ENCODE measurements around the gene TAPBP.
A peak's percentile ranks its signal among the peaks of the same experiment; 100 is the strongest.

The TAPBP gene

DNA sequence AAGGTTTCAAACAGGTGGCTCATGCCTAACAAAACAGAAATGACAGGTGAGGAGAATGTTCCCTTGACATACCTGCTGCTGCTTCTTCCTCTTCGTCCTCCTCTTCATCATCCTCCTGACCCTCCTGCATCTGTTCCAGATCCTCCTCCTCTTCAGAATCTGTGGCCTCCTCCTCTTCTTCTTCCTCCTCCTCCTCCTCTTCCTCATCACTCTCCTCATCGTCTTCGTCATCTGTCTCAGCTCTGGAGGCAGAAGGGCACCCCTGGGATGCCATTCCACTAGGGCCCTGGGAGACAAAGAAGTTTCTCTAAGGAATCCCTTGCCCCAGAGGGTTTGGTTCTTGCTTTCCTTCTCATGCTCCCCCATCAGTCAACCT, 6.0 kb upstream of the TAPBP start:
- DNase-seq (ENCODE audit: low spot score) = no peak

DNA sequence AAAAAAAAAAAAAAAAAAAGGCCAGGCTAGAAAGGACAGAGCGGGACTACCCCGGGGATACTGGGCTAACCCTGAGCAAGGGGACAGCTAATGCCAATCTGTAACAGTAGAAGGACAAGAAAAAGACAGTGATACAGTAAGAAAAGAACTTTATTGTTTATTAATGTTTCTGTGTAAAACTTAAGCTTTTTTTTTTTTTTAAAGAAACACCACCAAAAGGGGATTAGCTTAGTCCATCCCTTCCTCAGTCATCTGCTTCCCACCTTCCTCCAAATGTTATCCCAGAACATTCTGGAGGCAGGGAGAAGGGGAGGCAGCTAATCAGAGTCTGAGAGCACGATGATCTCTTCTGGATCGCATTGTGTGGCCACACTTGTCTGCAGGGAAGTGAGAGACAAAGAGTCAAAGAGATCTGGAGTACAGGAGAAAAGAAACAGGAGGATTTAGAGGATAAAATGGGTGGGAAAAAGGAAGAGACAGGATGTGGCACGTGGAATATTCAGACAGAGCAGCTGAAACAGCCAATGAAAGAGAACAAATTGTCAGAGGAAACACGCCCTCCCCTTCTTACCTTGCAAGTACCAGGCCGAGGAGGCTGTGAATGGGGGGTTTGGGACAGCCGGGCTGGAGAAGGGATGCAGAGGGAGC, 4.7 kb upstream of the TAPBP start:
- DNase-seq (ENCODE audit: low spot score) = no peak

GRCh38 chr6:33317669-33318425, 4.0 kb upstream of the TAPBP start, which contains the start of gene ZBTB22:
TSS of gene ZBTB22 (minus strand) at chr6:33317744. CDS start at chr6:33316916, 828 bp downstream.
- peak; percentile 98 for DNase-seq (ENCODE audit: low spot score)

GRCh38 chr6:33317419-33317668, 3.5 kb upstream of the TAPBP start:
- no peak for DNase-seq (ENCODE audit: low spot score)

GRCh38 chr6:33316603-33317418, 2.9 kb upstream of the TAPBP start:
- no peak for DNase-seq (ENCODE audit: low spot score)

- no peak for DNase-seq (ENCODE audit: low spot score)
Measured at GRCh38 chr6:33315793-33316602, 2.1 kb upstream of the TAPBP start.

DNA sequence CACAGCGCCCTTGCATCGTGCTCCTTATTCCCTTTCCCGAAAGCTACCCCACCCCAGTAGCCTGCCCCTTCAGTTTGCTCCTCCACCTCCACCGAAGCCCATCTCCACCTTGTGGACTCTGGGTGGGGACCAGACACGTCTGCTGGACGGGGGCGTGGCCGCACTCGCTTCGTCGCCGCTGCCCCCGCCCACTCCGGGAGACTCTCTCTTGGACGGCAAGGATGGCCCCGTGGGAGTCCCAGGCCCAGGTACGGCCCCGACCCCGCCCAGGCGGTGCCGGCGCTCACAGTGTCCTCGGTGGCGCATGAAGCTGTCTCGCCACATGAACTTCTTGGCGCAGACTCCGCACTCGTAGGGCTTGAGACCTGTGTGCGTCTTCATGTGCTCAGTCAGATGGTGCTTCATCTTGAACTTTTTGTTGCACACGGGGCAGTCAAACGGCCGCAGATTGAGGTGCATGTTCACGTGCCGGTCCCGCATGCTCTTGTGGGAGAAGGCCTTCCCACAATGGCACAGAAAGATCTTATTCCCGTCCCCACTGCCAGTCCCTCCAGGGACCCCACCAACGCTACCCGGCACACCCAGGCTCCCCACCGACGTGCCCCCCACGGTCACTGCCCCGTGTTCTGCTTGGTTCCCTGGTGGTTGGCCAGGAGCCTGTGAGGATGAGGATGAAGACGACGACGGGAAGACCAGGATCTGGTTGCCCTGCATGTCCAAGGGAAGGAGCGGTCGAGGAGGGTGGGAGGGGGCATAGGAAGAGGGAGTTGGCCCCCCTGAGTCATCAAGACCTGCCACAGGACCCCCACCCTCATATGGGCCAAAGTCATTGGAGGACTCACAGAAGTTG, 1.3 kb upstream of the TAPBP start:
- DNase-seq (ENCODE audit: low spot score) = no peak

DNA sequence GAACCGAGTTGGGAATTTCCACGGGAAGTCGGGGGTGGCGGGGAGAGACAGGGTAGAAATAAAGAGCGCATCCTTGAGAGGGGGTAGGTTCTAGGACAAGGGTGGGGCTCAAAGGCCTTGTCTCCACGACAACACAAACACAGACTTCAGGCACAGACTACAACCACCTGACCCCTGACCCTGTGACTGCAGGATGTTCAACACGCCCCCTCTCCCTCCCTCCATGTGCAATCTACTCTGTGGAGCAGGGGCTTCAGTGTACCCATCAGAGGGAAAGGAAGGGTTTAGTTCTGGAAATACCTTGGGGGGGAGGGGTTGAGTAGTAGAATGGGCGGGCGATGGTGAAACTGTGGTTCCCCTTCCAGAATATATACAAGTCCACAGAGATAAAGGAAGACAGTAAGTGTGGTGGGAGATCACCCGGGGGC, 651 bp upstream of the TAPBP start:
- DNase-seq (ENCODE audit: low spot score) = peak; percentile 91

DNA sequence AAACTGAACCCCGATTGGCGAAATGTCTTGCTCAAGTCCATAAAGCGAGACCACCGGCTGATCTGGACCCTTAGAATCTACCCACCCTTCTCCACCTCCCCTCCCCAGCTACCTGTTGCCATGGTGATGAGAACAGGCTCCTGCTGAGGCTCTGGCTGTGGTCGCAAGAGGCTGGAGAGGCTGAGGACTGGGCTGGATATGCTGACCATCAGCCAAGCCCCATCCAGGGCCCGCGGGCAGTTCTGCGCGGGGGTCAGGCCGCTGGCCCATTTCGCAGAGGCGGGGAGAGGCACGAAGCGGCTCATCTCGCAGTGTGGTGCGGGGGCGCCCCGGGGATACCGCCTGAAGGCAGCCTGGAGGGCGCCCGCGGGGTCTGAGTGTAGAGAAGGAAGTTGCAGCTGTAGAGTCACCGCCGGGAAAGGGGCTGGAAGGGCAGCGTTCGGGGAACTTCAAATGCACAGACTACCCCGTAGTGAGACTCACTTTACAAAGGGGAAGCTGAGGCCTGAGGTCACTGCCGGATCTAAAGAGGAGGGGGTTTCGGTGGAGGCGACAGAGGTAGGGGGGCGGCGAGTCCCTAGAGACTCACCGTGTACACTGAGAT, 671 bp downstream of the TAPBP start:
- peak; percentile 31 for DNase-seq (ENCODE audit: low spot score)

GRCh38 chr6:33312361-33313104, 1.3 kb downstream of the TAPBP start:
- peak; percentile 94 for DNase-seq (ENCODE audit: low spot score)

GRCh38 chr6:33306356-33306755, 7.5 kb downstream of the TAPBP start:
- no peak for DNase-seq (ENCODE audit: low spot score)

DNA sequence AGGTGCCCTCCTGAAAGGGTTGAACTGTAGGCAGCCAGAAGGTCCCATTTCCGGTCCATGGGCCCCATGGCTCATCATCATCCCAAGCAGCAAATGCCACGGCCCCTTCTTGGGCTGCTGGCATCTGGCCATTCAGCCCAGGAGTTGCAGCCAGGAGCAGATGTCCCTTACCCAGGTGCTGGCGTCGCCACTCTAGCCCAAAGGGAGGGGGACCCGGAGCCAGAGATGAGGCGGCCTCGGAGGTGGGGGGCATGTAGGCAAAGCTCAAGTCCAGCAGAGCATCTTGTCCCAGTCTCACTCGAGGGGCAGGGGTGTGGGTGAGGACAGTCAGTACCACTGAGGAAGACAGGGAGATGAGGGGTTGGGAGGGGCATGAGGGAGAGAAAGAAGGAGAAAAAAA, 8.8 kb downstream of the TAPBP start:
- DNase-seq (ENCODE audit: low spot score) = no peak

- DNase-seq (ENCODE audit: low spot score) = no peak
Measured at GRCh38 chr6:33304216-33304615, 9.7 kb downstream of the TAPBP start.

- no peak for DNase-seq (ENCODE audit: low spot score)
Measured at GRCh38 chr6:33301877-33302276, 12.0 kb downstream of the TAPBP start.

DNA sequence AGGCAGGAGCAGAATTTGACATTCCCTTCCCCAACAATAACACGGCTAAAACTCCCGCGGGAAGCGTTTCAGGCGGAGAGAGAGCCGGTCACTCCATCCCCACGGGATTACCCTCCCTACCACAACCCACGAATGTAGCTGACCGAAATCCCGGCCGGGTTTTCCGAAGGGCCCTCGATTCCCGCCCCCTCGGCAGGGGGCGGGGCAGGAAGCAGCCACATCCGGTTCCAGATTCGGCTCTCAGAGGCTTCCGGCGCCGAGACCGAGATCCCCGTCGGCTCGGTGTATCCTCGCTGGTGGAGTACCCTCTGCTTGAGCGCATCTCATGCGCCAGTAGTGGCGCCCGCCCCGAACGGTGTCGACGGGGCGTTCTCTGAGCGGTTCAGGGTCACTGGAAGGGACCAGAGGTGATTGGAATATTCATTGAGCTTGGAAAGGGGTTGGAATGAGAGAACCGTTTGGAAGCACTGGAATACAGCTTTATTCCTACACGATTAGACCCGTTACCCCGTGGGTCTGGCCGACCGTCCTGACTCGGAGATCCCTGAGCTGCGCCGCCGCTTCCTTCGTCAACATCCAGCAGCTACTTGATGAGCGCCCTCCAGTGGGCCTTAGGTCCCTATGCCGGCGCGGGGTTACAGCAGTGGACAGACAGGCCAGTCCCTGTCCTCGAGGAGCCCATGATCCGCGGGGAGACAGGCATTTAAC, 14.5 kb downstream of the TAPBP start:
- peak; percentile 94 for DNase-seq (ENCODE audit: low spot score)

DNA sequence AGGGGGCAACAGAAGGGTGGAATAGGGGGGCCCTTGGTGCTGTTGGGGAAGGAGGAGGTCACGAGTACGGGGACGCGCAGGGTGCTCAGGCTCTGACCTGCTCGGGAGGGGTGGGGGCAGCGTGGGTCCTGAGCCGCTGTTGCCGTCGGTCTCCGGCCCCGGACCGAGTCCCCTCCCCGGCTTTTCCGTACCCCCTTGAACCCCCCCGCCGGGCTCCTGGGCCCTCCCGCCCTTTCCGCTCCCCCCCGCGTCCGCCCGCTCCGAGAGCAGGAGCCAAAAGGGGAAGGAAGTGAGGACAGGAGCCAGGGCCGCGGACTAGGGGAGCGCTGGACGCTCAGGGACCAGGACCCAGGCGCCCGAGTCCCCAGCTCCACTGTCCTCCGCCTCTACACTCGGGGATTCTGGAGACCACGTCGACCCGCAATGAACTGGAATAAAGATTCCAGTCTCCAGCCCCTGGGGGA, 15.1 kb downstream of the TAPBP start, which contains the start of gene RGL2:
TSS of gene RGL2 (minus strand) at position 170 of the 464 bp plus-strand sequence. CDS start 332 bp downstream, outside the sequence.
- DNase-seq (ENCODE audit: low spot score) = peak; percentile 65

GRCh38 chr6:33297956-33298772, 15.7 kb downstream of the TAPBP start:
- DNase-seq (ENCODE audit: low spot score) = peak; percentile 88

DNA sequence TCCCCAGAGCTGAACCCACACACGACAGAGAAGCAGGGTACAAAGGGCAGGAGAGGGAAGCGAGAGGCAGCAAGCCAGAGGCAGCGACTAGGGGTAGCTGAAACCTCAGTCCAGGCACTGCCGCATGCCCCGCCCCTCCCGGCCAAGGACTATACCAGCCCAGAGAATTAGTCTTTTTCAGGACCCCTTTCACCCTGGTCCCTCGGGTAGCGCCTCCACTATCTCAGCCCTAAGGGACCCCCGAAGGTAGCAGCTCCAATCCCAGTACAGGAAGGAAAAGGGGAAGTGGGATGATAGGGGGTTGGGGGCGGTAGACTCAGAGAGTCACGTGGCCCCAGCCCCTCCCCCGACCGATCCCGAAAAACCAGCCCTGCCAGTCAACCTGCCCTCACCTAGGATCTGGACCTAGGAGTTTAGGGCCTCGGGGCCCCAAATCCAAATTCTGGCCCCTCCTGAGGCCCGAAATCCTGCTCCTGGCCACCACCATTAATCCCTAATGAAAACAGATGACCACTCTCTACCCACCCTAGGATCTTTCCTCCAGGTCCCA, 16.4 kb downstream of the TAPBP start:
- DNase-seq (ENCODE audit: low spot score) = no peak
